SU-DHL-6 (cell line): Measurements from ENCODE around the gene HOXA11.

Experiments used
- H2AFZ ChIP-seq: fragments of 200-600 bp; sonication (generic); 2 replicates; pipeline ENCODE4 v1.6.1; 2014; ENCODE audit warnings: low read depth, mild to moderate bottlenecking, moderate library complexity, mixed read lengths, antibody characterized with exemption, low read length; ENCODE audit not compliant: severe bottlenecking
- H3F3A ChIP-seq: fragments of 200-600 bp; shearing (Covaris generic); 2 replicates; pipeline ENCODE4 v1.6.0; 2016; ENCODE audit warnings: antibody characterized with exemption, mild to moderate bottlenecking; ENCODE audit not compliant: insufficient read depth
- H3K27ac ChIP-seq: fragments of 200-600 bp; sonication (generic); 2 replicates; pipeline ENCODE4 v1.5.1; 2016; ENCODE audit warnings: low read depth, mild to moderate bottlenecking, low read length, moderate library complexity, mixed read lengths
- H3K27me3 ChIP-seq: fragments of 200-600 bp; sonication (generic), shearing (Covaris generic); 2 replicates; pipeline ENCODE4 v1.6.0; 2014; ENCODE audit warnings: mild to moderate bottlenecking, low read length
- H3K36me3 ChIP-seq: fragments of 200-600 bp; sonication (generic); 2 replicates; pipeline ENCODE4 v1.6.1; 2014; ENCODE audit warnings: mild to moderate bottlenecking, low read length, mixed read lengths
- H3K4me2 ChIP-seq: fragments of 300-600, 200-600 bp; shearing (Covaris generic), sonication (generic); 2 replicates; pipeline ENCODE4 v1.6.0; 2014; ENCODE audit warnings: low read length, low read depth, mild to moderate bottlenecking; ENCODE audit not compliant: poor library complexity, severe bottlenecking
- H3K4me3 ChIP-seq: fragments of 200-600 bp; sonication (generic); 2 replicates; pipeline ENCODE4 v1.5.1; 2014; ENCODE audit warnings: antibody characterized with exemption, low read length, mild to moderate bottlenecking, mixed read lengths; ENCODE audit not compliant: insufficient read depth, poor library complexity, severe bottlenecking
- H3K79me2 ChIP-seq: fragments of 200-600 bp; sonication (generic); 2 replicates; pipeline ENCODE4 v1.6.1; 2014; ENCODE audit warnings: mild to moderate bottlenecking, low read length, moderate library complexity; ENCODE audit not compliant: insufficient read depth
- H3K9ac ChIP-seq: fragments of 200-600 bp; sonication (generic); 2 replicates; pipeline ENCODE4 v1.7.0; 2014; ENCODE audit warnings: mild to moderate bottlenecking, low read length
- H3K9me2 ChIP-seq: fragments of 200-600 bp; sonication (generic); replicated peaks from 2 replicates; pipeline ENCODE4 v1.6.1; 2014; ENCODE audit warnings: low read length; ENCODE audit not compliant: insufficient read depth
- H3K9me3 ChIP-seq: fragments of 200-600 bp; sonication (generic); 2 replicates; pipeline ENCODE4 v1.6.1; 2014; ENCODE audit warnings: low read length, mixed read lengths; ENCODE audit not compliant: insufficient read depth
- H4K20me1 ChIP-seq: fragments of 200-600 bp; sonication (generic); 2 replicates; pipeline ENCODE4 v1.6.1; 2014; ENCODE audit warnings: low read depth, mild to moderate bottlenecking, antibody characterized with exemption, low read length, moderate library complexity, mixed read lengths
- EZH2phosphoT487 ChIP-seq: fragments of 200-600 bp; sonication (generic), shearing (Covaris generic); conservative IDR thresholded peaks from 2 replicates; pipeline ENCODE4 v1.6.1; 2018; ENCODE audit warnings: mild to moderate bottlenecking, antibody characterized with exemption, low read length, moderate library complexity, mixed read lengths
- TF ChIP-seq, protein P1 (sequence below): fragments of 200-600 bp; sonication (generic); IDR thresholded peaks from one replicate; pipeline ENCODE4 v1.5.1; 2017; ENCODE audit warnings: antibody characterized with exemption, mild to moderate bottlenecking, low read length, moderate library complexity; ENCODE audit not compliant: insufficient read depth, poor library complexity, severe bottlenecking

HOXA11 gene

GRCh38 chr7:27169658-27170425 is 15.2 kb downstream of the HOXA11 start:
- Histone ChIP-seq H3K9ac (no peak overlapping the region), H3K27ac (no peak overlapping the region), H3K27me3 (no peaks in the 10 kb centered on the region)

GRCh38 chr7:27168265-27168947 is 16.6 kb downstream of the HOXA11 start:
- no peaks in the 10 kb centered on the region for H3K79me2 ChIP-seq
- no peaks in the 10 kb centered on the region for H3F3A ChIP-seq
- no peaks in the 10 kb centered on the region for H4K20me1 ChIP-seq
- H3K4me2 ChIP-seq: no peak overlapping the region
- H3K4me3 ChIP-seq: no peak overlapping the region
- TF ChIP-seq, protein P1, sequence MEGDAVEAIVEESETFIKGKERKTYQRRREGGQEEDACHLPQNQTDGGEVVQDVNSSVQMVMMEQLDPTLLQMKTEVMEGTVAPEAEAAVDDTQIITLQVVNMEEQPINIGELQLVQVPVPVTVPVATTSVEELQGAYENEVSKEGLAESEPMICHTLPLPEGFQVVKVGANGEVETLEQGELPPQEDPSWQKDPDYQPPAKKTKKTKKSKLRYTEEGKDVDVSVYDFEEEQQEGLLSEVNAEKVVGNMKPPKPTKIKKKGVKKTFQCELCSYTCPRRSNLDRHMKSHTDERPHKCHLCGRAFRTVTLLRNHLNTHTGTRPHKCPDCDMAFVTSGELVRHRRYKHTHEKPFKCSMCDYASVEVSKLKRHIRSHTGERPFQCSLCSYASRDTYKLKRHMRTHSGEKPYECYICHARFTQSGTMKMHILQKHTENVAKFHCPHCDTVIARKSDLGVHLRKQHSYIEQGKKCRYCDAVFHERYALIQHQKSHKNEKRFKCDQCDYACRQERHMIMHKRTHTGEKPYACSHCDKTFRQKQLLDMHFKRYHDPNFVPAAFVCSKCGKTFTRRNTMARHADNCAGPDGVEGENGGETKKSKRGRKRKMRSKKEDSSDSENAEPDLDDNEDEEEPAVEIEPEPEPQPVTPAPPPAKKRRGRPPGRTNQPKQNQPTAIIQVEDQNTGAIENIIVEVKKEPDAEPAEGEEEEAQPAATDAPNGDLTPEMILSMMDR: no peak
- no peak for TF ChIP-seq EZH2phosphoT487
- no peak overlapping the region for H3K27ac ChIP-seq
- no peak overlapping the region for H3K9ac ChIP-seq
- no peaks in the 10 kb centered on the region for H3K27me3 ChIP-seq
- no peaks in the 10 kb centered on the region for H3K9me2 ChIP-seq
- H3K36me3 ChIP-seq: no peaks in the 10 kb centered on the region
- no peaks in the 10 kb centered on the region for H3K9me3 ChIP-seq
- H2AFZ ChIP-seq: no peak overlapping the region

More at GRCh38 chr7:27169658-27170425, 15.2 kb downstream of the HOXA11 start:
- Histone ChIP-seq H2AFZ (no peak overlapping the region), H3K9me3 (no peaks in the 10 kb centered on the region), H3K36me3 (no peaks in the 10 kb centered on the region), H3K79me2 (no peaks in the 10 kb centered on the region), H3F3A (no peaks in the 10 kb centered on the region), H3K4me3 (no peak overlapping the region), H4K20me1 (no peaks in the 10 kb centered on the region), H3K9me2 (no peaks in the 10 kb centered on the region), H3K4me2 (no peak overlapping the region)
- TF ChIP-seq, protein P1: no peak
- TF ChIP-seq EZH2phosphoT487: no peak

DNA sequence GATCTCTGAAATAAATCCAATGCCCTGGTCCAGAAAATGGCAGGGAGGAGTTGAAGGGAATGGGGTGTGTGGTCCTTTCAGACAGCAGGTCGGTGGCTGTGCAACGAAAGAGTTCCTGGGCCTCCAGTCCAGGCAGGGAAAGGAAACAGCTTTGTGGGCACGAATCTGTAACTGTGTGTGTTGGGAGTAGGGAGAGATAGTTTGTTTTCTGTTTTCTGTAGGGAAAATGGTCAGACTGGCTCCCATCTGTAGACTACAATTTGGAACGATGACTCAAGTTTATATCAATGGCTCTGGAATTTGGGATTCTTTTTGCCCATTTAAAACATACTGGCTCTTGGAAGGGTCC is 17.1 kb downstream of the HOXA11 start:
- Histone ChIP-seq H3K36me3 (no peaks in the 10 kb centered on the region), H2AFZ (no peak overlapping the region), H3K4me2 (no peak overlapping the region), H3K79me2 (no peaks in the 10 kb centered on the region), H3K9ac (no peak overlapping the region), H3K27me3 (no peaks in the 10 kb centered on the region), H3K9me3 (no peaks in the 10 kb centered on the region), H3K4me3 (no peak overlapping the region), H4K20me1 (no peaks in the 10 kb centered on the region), H3K27ac (no peak overlapping the region), H3K9me2 (no peaks in the 10 kb centered on the region), H3F3A (peaks cover 2% of the 10 kb centered on the region; the same call in 1 of the 2 replicates)
- TF ChIP-seq, protein P1: no peak
- no peak for TF ChIP-seq EZH2phosphoT487
